HG03558 (cell line): ENCODE results near the gene PRR20D.
"Not testable (repeated sequence)": the region's sequence is repeated elsewhere in the genome, so short reads cannot be mapped to it uniquely, and the experiment has no call there.

ENCODE experiments used
- ATAC-seq: cut with Tn5 transposase; IDR thresholded peaks from one replicate; pipeline ENCODE4 v1.9.1; 2021; ENCODE audit warnings: moderate number of reproducible peaks; ENCODE audit not compliant: unreplicated experiment; ENCODE audit errors: extremely low read depth

PRR20D gene

DNA sequence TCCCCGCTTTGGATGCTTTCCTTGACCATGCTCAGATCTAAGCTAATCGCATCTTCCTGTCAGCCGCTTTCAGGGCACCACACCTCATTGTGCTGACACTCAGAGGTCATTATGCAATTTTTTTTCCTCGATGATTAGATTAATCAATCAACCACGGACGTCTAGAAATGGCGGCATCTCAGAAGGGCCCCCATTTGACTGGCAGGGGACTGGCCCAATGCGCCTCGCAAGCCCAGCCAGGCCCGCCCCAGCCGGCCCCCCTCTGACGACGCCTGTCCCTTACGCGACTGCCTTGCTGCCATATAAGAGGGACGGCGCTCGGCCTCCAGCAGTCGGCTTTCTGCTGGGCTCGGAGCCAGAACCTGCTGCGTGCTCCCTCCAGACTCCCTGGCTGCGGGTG lies at the start of gene PRR20D:
Gene PRR20D (plus strand): TSS at position 301 of the 400 bp plus-strand sequence. CDS start 387 bp downstream, outside the sequence.
- ATAC-seq, result not testable (repeated sequence)

DNA sequence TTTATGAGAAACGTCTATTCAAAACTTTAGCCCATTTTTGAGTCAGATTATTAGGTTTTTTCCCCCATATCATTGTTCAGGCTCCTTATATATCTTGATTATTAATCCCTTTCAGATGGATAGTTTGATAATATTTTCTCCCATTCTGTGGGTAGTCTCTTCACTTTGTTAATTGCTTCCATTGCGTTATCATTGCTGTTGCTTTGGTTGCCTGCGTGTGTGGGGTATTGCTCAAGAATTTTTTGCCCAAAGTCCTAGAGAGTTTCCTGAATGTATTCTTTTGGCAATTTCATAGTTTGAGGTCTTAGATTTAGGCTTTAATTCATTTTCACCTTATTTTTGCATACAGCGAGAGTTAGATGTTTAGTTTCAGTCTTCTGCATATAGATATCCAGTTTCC lies 45.5 kb upstream of the PRR20D start:
- ATAC-seq, result no peak

DNA sequence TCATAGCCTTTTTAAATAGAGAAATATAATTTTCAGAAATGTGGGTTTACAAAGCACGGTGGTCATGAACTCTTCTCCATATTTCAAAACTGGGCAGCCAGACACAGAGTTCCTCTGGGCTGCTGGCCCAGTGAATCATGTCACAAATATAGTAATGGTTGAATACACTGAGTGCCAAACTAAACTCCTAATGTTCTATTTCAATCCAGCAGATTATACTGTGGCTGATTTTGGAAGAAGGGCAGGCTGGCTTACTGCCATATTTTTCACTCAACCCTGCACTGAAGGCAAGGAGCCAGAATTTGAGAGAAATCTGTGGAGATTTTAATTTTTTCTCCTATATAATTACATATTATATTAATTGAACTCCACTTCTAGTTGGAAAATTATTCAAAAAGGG lies 36.8 kb upstream of the PRR20D start:
- no peak for ATAC-seq

DNA sequence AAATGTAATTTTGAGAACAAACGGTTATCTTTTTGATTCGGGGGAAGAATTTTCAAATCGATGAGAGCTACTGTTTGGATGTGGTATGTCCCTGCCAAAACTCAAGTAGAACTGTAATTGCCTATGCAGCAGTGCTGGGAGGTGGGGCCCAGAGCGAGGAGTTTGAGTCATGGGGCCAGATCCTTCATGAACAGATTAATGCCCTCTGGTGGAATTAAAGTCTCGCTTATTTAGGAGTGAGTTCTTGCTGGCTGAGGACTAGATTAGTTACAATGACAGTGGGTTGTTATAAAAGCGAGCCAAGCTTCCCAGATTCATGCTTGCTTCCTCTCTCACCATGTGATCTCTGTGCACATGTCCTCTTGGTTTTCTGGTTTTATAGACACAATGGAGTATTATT lies 31.5 kb upstream of the PRR20D start:
- ATAC-seq, result no peak

DNA sequence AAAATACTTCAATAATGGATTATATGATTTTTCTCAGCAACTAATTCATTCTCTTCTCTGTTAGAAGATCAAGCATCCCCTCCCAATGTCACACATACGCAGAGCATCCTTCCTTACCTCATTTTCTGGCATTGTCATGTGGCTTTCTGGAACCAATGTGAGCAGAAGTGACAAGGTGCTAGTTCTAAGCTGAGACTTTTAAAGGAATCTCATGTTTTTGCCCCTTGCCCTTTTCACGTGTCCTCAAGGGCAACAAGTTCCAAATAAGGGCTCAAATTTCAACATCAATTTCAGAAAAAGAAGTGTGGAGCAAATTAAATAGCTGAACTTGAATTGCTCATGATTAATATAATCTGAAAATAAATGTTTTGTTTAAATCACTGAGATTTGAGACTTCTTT lies 24.3 kb upstream of the PRR20D start:
- no peak for ATAC-seq

DNA sequence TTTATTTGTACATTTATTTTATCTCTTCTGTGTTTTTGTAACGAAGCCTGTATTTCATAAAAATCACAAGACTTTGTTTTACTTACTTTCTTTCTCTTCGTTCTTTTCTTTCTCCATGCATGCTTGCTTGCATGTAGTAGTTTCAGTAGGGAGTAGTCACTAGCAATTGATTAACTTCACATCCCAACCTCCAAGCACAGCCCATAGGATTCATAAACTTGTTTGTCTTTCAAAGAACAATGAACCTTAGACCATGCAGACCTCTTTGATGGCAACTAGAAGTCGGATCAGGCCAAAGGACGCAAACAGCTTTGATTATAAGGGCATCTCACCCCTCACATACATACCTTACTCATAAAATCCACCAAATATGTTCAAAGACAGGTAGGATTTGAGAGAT lies 22.8 kb upstream of the PRR20D start:
- ATAC-seq, result no peak

DNA sequence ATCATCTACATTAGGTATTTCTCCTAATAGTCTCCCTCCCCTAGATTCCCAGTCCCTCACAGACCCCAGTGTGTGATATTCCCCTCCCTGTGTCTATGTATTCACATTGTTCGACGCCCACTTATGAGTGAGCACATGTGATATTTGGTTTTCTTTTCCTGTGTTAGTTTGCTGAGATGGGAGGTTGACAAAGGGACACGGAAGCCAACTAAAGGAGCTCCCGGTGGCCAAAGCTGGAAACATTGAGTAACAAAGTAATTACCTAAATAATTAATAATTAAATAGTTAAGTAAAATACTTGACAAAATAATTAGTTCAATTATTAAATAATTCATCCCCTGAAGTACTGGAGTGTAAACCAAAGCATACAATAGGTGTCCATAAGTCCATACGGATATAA lies 21.4 kb upstream of the PRR20D start:
- no peak for ATAC-seq

DNA sequence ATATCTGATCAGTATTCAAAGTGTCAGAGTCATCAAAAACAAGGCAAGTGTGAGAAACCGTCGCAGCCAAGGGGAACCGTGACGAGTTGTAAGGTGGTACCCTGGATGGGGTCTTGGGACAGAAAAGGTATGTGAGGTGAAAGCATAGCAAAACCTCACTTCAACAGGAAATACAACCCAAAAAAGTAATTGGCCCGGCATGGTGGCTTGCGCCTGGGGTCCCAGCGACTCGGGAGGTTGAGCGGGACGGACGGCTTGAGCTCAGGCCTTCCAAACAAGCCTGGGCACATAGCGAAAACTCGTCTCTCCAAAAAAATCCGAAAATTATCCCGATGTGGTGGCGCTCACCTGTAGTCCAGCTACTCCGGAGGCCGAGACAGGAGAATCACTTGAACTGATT lies 20.7 kb upstream of the PRR20D start:
- ATAC-seq, result not testable (repeated sequence)

DNA sequence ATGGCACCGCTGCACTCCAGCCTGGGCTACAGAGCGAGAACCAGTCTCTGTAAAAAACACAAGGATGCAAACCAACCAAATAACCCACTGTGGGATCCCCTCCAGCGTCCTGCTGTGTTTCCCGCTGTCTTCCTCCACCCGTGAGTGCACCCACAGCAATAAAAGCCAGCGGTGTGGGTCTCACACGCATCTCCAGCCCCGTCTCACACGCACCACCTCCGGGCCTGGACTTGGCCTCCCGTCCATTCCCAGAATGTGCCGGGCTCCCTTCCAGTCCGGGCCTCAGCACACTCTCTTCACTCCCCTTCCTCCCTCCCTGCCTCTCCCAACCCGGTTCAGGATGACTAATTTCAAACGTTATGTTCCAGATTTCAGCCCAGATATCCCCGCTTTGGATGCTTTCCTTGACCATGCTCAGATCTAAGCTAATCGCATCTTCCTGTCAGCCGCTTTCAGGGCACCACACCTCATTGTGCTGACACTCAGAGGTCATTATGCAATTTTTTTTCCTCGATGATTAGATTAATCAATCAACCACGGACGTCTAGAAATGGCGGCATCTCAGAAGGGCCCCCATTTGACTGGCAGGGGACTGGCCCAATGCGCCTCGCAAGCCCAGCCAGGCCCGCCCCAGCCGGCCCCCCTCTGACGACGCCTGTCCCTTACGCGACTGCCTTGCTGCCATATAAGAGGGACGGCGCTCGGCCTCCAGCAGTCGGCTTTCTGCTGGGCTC lies 20.0 kb upstream of the PRR20D start, which contains the start of gene PRR20A:
Gene PRR20A (plus strand): TSS at position 684 of the 734 bp plus-strand sequence. CDS start 387 bp downstream, outside the sequence.
- not testable (repeated sequence) for ATAC-seq

DNA sequence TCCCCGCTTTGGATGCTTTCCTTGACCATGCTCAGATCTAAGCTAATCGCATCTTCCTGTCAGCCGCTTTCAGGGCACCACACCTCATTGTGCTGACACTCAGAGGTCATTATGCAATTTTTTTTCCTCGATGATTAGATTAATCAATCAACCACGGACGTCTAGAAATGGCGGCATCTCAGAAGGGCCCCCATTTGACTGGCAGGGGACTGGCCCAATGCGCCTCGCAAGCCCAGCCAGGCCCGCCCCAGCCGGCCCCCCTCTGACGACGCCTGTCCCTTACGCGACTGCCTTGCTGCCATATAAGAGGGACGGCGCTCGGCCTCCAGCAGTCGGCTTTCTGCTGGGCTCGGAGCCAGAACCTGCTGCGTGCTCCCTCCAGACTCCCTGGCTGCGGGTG lies 13.2 kb upstream of the PRR20D start, which contains the start of gene PRR20B:
Gene PRR20B (plus strand): TSS at position 301 of the 400 bp plus-strand sequence. CDS start 387 bp downstream, outside the sequence.
- not testable (repeated sequence) for ATAC-seq

DNA sequence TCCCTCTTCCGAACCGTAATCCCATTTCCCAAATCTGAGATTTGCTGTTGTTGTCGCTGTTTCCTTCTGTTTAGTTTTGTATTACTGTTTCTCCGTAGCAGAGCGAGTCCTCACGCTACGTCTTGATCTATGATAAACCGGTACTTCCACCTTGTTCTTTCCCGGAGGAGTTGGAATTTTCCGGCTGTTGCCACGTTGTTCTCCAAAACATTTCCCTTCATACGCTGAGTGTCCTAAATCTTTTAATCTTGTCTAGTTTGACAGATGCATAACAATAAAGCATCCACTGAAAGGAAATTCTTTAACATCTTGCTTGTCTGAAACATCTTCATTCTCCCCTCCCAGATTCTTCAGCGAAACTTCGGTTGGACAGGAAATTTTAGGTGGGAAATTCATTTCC lies 12.3 kb upstream of the PRR20D start:
- not testable (repeated sequence) for ATAC-seq

DNA sequence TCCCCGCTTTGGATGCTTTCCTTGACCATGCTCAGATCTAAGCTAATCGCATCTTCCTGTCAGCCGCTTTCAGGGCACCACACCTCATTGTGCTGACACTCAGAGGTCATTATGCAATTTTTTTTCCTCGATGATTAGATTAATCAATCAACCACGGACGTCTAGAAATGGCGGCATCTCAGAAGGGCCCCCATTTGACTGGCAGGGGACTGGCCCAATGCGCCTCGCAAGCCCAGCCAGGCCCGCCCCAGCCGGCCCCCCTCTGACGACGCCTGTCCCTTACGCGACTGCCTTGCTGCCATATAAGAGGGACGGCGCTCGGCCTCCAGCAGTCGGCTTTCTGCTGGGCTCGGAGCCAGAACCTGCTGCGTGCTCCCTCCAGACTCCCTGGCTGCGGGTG lies 6.7 kb upstream of the PRR20D start, which contains the start of gene PRR20C:
Gene PRR20C (plus strand): TSS at position 301 of the 400 bp plus-strand sequence. CDS start 387 bp downstream, outside the sequence.
- ATAC-seq, result not testable (repeated sequence)

DNA sequence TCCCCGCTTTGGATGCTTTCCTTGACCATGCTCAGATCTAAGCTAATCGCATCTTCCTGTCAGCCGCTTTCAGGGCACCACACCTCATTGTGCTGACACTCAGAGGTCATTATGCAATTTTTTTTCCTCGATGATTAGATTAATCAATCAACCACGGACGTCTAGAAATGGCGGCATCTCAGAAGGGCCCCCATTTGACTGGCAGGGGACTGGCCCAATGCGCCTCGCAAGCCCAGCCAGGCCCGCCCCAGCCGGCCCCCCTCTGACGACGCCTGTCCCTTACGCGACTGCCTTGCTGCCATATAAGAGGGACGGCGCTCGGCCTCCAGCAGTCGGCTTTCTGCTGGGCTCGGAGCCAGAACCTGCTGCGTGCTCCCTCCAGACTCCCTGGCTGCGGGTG lies 6.5 kb downstream of the PRR20D start, which contains the start of gene PRR20E:
Gene PRR20E (plus strand): TSS at position 301 of the 400 bp plus-strand sequence. CDS start 387 bp downstream, outside the sequence.
- not testable (repeated sequence) for ATAC-seq

DNA sequence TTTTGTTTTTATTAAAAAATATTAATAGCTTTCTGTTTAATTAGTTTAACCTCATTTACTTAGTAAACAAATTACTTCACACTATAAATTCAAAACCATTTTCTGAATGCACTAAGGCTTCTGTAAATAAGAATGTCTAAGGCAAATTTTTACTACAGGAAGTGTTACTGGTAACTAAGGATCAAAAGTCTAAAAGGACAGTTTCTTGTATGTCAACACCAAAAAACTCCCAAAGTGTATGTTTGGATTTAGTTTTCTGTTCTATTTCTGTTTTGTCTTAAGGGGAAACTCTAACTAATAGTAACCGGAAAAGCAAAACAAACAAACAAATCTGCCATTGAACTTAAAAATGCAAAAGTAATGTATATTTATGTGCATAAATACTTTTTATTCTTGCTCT lies 31.2 kb downstream of the PRR20D start:
- ATAC-seq, result no peak

DNA sequence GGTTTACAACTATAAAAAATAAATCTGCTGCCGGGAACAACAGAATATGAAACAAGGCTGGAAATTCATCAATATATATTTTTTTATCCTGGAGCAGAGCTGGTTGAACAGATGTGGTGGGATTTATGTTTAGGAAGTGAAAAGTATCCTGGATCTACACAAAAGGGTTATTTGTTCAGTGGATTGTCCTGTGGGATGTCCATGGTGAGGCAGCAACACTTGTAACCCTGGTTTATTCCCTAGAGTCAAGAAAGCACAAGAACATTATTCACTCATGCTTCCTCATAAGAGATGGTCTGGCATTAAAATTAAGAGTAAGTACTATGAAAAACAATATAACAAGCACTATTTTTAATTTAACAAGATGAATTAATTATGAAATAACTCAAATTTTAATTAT lies 52.6 kb downstream of the PRR20D start:
- ATAC-seq, result no peak
